ENCODE data around the gene XYLT1. TPM values are rescaled to one million over a fixed set of nuclear protein-coding genes. Genes with fewer than 3 reads are reported as not detected.

The XYLT1 gene
- total and polyA plus RNA-seq, 2 of the 13 experiments (the other 11 are each of a cell fraction or from before 2014, with no cell fraction given), result not detected

- no peaks in the 10 kb centered on the region for H3K79me2 ChIP-seq (ENCODE audit: insufficient read depth, low read length)
- FAIRE-seq (no peak), ATAC-seq (no peak), DNase-seq (ENCODE audit: low spot score) (no peak)
- H3K9me3 ChIP-seq (ENCODE audit: low read length), result no peaks in the 10 kb centered on the region
- H3K27me3 ChIP-seq (ENCODE audit: control insufficient read depth in 1 of 2, insufficient read depth in 2 of 2, low read length in 2 of 2), result peaks cover 0 to 16% of the 10 kb centered on the region in 2 experiments; a peak in 2 of 5 replicates
- H3K4me1 ChIP-seq (ENCODE audit: insufficient read depth, low read length), result no peaks in the 10 kb centered on the region
- H3K4me2 ChIP-seq (ENCODE audit: low read depth, low read length), result no peak overlapping the region
- ChIA-PET POLR2A (no interaction called here), CTCF (ENCODE audit: low intra/inter-chr PET ratio, low total read pairs) (no interaction called here)
- H3K9ac ChIP-seq (ENCODE audit: insufficient read depth, low read depth, low read length), result no peak overlapping the region
- no peak overlapping the region for H2AFZ ChIP-seq (ENCODE audit: low read length)
- TF ChIP-seq STAG1 (CRISPR knock-in tag; IDR thresholded peaks at IDR 0.05) (peak; percentile 14; the same call in 1 of the 2 replicates), ZNF570 (CRISPR knock-in tag; IDR thresholded peaks at IDR 0.05; ENCODE audit: borderline replicate concordance) (no peak)
- intact Hi-C loops (cut with micrococcal nuclease; ENCODE audit: unreplicated experiment) (no loop called here), in situ Hi-C loops (cut with HindIII; ENCODE audit: extremely low pct_ligation_motif_present, low pct_unique_long_range_greater_than_20kb) (no loop called here)
- no peak overlapping the region for H3K27ac ChIP-seq (ENCODE audit: extremely low read length, insufficient read depth, low read length)
- H3K4me3 ChIP-seq (replicated peaks in 1 of 3; ENCODE audit: insufficient read depth in 1 of 3, low read depth in 2 of 3, low read length in 3 of 3), result no peak overlapping the region
- H4K20me1 ChIP-seq (ENCODE audit: insufficient read depth, low read length), result no peaks in the 10 kb centered on the region
- no TSS peak for BruUV-seq (replicated peaks)
- 10% methylated on average over 2 of the region's 3 CpGs for WGBS (ENCODE audit: low lambda C conversion rate)
- no peaks in the 10 kb centered on the region for H3K36me3 ChIP-seq (replicated peaks in 1 of 2; ENCODE audit: control insufficient read depth in 1 of 2, insufficient read depth in 2 of 2, low read length in 2 of 2)
Observed at GRCh38 chr16:17409894-17410293, 60.9 kb downstream of the XYLT1 start.

- TF ChIP-seq RCOR2 (CRISPR knock-in tag; IDR thresholded peaks at IDR 0.05) (no peak), ZNF3 (CRISPR knock-in tag; IDR thresholded peaks at IDR 0.05) (no peak), NFIC (IDR thresholded peaks at IDR 0.05; ENCODE audit: low read length) (no peak), SATB2 (CRISPR knock-in tag; IDR thresholded peaks at IDR 0.05) (no peak), NCOA1 (CRISPR knock-in tag; IDR thresholded peaks at IDR 0.05) (no peak), NPAS2 (CRISPR knock-in tag; IDR thresholded peaks at IDR 0.05; ENCODE audit: borderline replicate concordance) (no peak)
- ChIA-PET POLR2A (no interaction called here), CTCF (ENCODE audit: low intra/inter-chr PET ratio, low total read pairs) (no interaction called here)
- Histone ChIP-seq H3K79me2 (ENCODE audit: insufficient read depth, low read length) (no peaks in the 10 kb centered on the region), H3K4me1 (ENCODE audit: insufficient read depth, low read length) (no peaks in the 10 kb centered on the region), H3K27ac (ENCODE audit: extremely low read length, insufficient read depth, low read length) (no peak overlapping the region), H2AFZ (ENCODE audit: low read length) (no peak overlapping the region), H3K9me3 (ENCODE audit: low read length) (no peaks in the 10 kb centered on the region), H4K20me1 (ENCODE audit: insufficient read depth, low read length) (no peaks in the 10 kb centered on the region), H3K4me2 (ENCODE audit: low read depth, low read length) (no peak overlapping the region), H3K9ac (ENCODE audit: insufficient read depth, low read depth, low read length) (no peak overlapping the region), H3K4me3 (replicated peaks in 1 of 3; ENCODE audit: insufficient read depth in 1 of 3, low read depth in 2 of 3, low read length in 3 of 3) (no peak overlapping the region), H3K36me3 (replicated peaks in 1 of 2; ENCODE audit: control insufficient read depth in 1 of 2, insufficient read depth in 2 of 2, low read length in 2 of 2) (no peaks in the 10 kb centered on the region), H3K27me3 (ENCODE audit: control insufficient read depth in 1 of 2, insufficient read depth in 2 of 2, low read length in 2 of 2) (peaks cover 1 to 24% of the 10 kb centered on the region in 2 experiments; a peak in 2 of 5 replicates)
- 16% methylated on average over 7 of the region's 7 CpGs for WGBS (ENCODE audit: low lambda C conversion rate)
- no peak for DNase-seq (ENCODE audit: low spot score)
- intact Hi-C loops (cut with micrococcal nuclease; ENCODE audit: unreplicated experiment) (no loop called here), in situ Hi-C loops (cut with HindIII; ENCODE audit: extremely low pct_ligation_motif_present, low pct_unique_long_range_greater_than_20kb) (no loop called here)
- ATAC-seq, result no peak
- no TSS peak for BruUV-seq (replicated peaks)
- FAIRE-seq, result no peak
Observed at GRCh38 chr16:17408955-17409441, 61.8 kb downstream of the XYLT1 start.

Data from HepG2 (cell line).